H1 (cell line): ENCODE results near the gene SGPP2. TPM values are rescaled to one million over a fixed set of nuclear protein-coding genes. Genes with fewer than 3 reads are reported as not detected.

Experiments
- CTCF ChIA-PET: fragments of 300-600 bp; sonication (Branson Sonifier 250); formaldehyde crosslinking; loops from one replicate; lab custom pipeline; 2021; ENCODE audit not compliant: partially characterized antibody; lab: Charles Lee
- POLR2A ChIA-PET: fragments of 300-600 bp; sonication (Branson Sonifier 250); formaldehyde crosslinking; loops from one replicate; lab custom pipeline; 2021; ENCODE audit warnings: inconsistent platforms; ENCODE audit not compliant: partially characterized antibody; lab: Charles Lee
- DNase-seq, 2 experiments: peaks; one replicate each; pipeline versions ENCODE4 v3.0.0 to v3.0.0-alpha.2; 2010 to 2022; ENCODE audit warnings: low spot score in 2 of 2, low read depth in 1 of 2, mixed read lengths in 1 of 2
- FAIRE-seq: peaks from 2 replicates; lab custom pipeline; 2011; peaks lifted over from hg19 to GRCh38; lab: Jason Lieb, UNC
- H2AFZ ChIP-seq: 2 replicates; pipeline ENCODE4 v1.8.1; 2012; ENCODE audit warnings: low read length, inconsistent platforms
- H2AK5ac ChIP-seq: 2 replicates; pipeline ENCODE4 v1.6.1; 2013; ENCODE audit warnings: low read depth, low read length
- H2BK120ac ChIP-seq: replicated peaks from 2 replicates; pipeline ENCODE3; 2013; ENCODE audit warnings: low read depth, low read length, inconsistent platforms
- H2BK12ac ChIP-seq: 2 replicates; pipeline ENCODE4 v1.6.1; 2013; ENCODE audit warnings: low read depth, low read length
- H2BK15ac ChIP-seq: 2 replicates; pipeline ENCODE4 v1.6.1; 2013; ENCODE audit warnings: low read length
- H2BK20ac ChIP-seq: 2 replicates; pipeline ENCODE4 v1.6.1; 2013; ENCODE audit warnings: low read length
- H2BK5ac ChIP-seq: 2 replicates; pipeline ENCODE4 v1.6.1; 2013; ENCODE audit warnings: low read depth, low read length
- H3K14ac ChIP-seq: 2 replicates; pipeline ENCODE4 v1.6.1; 2013; ENCODE audit warnings: inconsistent platforms; ENCODE audit not compliant: insufficient read length
- H3K18ac ChIP-seq: 2 replicates; pipeline ENCODE4 v1.6.1; 2013; ENCODE audit warnings: low read length; ENCODE audit errors: extremely low read depth
- H3K23ac ChIP-seq: 2 replicates; pipeline ENCODE4 v1.6.1; 2013; ENCODE audit warnings: inconsistent platforms; ENCODE audit not compliant: insufficient read length
- H3K23me2 ChIP-seq: 2 replicates; pipeline ENCODE4 v1.6.1; 2013; ENCODE audit warnings: low read depth, low read length
- H3K27ac ChIP-seq: 2 replicates; pipeline ENCODE4 v1.6.1; 2011; ENCODE audit warnings: low read depth, low read length, inconsistent platforms
- H3K27me3 ChIP-seq, 4 experiments: replicated peaks in 1 of 4; 1 replicate in 1 of 4; 2 replicates in 3 of 4; pipeline versions ENCODE4 v1.6.1 to v1.8.1; 2011 to 2013; ENCODE audit warnings: low read length in 3 of 4, mild to moderate bottlenecking in 3 of 4, inconsistent platforms in 2 of 4, mixed read lengths in 2 of 4, moderate library complexity in 1 of 4; ENCODE audit not compliant: control insufficient read depth in 3 of 4, insufficient read depth in 3 of 4; ENCODE audit errors: extremely low read depth in 1 of 4
- H3K36me3 ChIP-seq, 4 experiments: 2 replicates each; pipeline versions ENCODE4 v1.6.1 to v1.8.1; 2011 to 2013; ENCODE audit warnings: mild to moderate bottlenecking in 4 of 4, low read length in 3 of 4, moderate library complexity in 2 of 4, control low read depth in 1 of 4, inconsistent platforms in 1 of 4; ENCODE audit not compliant: insufficient read depth in 4 of 4, control insufficient read depth in 2 of 4
- H3K4ac ChIP-seq: replicated peaks from 2 replicates; pipeline ENCODE3; 2013; ENCODE audit warnings: low read length, low read depth, mixed read lengths, inconsistent platforms; ENCODE audit not compliant: insufficient read length
- H3K4me1 ChIP-seq, 4 experiments: replicated peaks in 1 of 4; 1 replicate in 1 of 4; 2 replicates in 3 of 4; pipeline versions ENCODE4 v1.6.1 to v1.8.1; 2011 to 2013; ENCODE audit warnings: low read length in 3 of 4, inconsistent platforms in 2 of 4, mixed read lengths in 1 of 4; ENCODE audit not compliant: insufficient read depth in 4 of 4, control insufficient read depth in 3 of 4
- H3K4me2 ChIP-seq, 2 experiments: 2 replicates each; pipeline versions ENCODE4 v1.6.1 to v1.8.1; 2011 to 2013; ENCODE audit warnings: low read depth in 2 of 2, low read length in 2 of 2, control low read depth in 1 of 2, inconsistent platforms in 1 of 2, mild to moderate bottlenecking in 1 of 2; ENCODE audit not compliant: insufficient read depth in 1 of 2
- H3K4me3 ChIP-seq, 4 experiments: fragments of 200-600, 300-600 bp in 1 of 4; sonication (generic), shearing (Covaris generic), sonication (Bioruptor Twin) in 1 of 4; 2 replicates each; pipeline versions ENCODE4 v1.5.1 to v1.8.1; 2011 to 2016; ENCODE audit warnings: low read length in 4 of 4, low read depth in 3 of 4, control low read depth in 2 of 4, inconsistent platforms in 2 of 4, mild to moderate bottlenecking in 2 of 4, mixed read lengths in 1 of 4, moderate library complexity in 1 of 4; ENCODE audit not compliant: insufficient read depth in 2 of 4; ENCODE audit errors: extremely low read depth in 1 of 4
- H3K56ac ChIP-seq: replicated peaks from 2 replicates; pipeline ENCODE3; 2013; ENCODE audit warnings: low read depth, mild to moderate bottlenecking, mixed read lengths, low read length, inconsistent platforms; ENCODE audit not compliant: insufficient read length
- H3K79me1 ChIP-seq: 2 replicates; pipeline ENCODE4 v1.6.1; 2013; ENCODE audit warnings: low read depth, low read length, control low read depth
- H3K79me2 ChIP-seq, 2 experiments: 2 replicates each; pipeline versions ENCODE4 v1.6.1 to v1.8.1; 2012 to 2013; ENCODE audit warnings: low read length in 2 of 2, mild to moderate bottlenecking in 2 of 2, inconsistent platforms in 1 of 2; ENCODE audit not compliant: insufficient read depth in 2 of 2, control insufficient read depth in 1 of 2
- H3K9ac ChIP-seq, 4 experiments: replicated peaks in 1 of 4; 1 replicate in 1 of 4; 2 replicates in 3 of 4; pipeline versions ENCODE4 v1.6.1 to v1.8.1; 2011 to 2013; ENCODE audit warnings: low read depth in 3 of 4, low read length in 3 of 4, control low read depth in 2 of 4, mild to moderate bottlenecking in 2 of 4, moderate library complexity in 2 of 4, inconsistent platforms in 1 of 4; ENCODE audit errors: extremely low read depth in 1 of 4
- H3K9me3 ChIP-seq, 2 experiments: 2 replicates each; pipeline versions ENCODE4 v1.6.1 to v1.8.1; 2012 to 2013; ENCODE audit warnings: mild to moderate bottlenecking in 2 of 2, moderate library complexity in 2 of 2, control low read depth in 1 of 2, inconsistent platforms in 1 of 2, low read depth in 1 of 2, low read length in 1 of 2, mixed read lengths in 1 of 2; ENCODE audit not compliant: insufficient read depth in 2 of 2
- H4K20me1 ChIP-seq, 2 experiments: replicated peaks in 1 of 2; 2 replicates each; pipeline versions ENCODE3 to v1.8.1; 2011 to 2013; ENCODE audit warnings: inconsistent platforms in 2 of 2, low read length in 2 of 2, mild to moderate bottlenecking in 1 of 2; ENCODE audit not compliant: insufficient read depth in 2 of 2, control insufficient read depth in 1 of 2
- H4K5ac ChIP-seq: 2 replicates; pipeline ENCODE4 v1.6.1; 2013; ENCODE audit warnings: low read length, low read depth, mixed read lengths, inconsistent platforms; ENCODE audit not compliant: insufficient read length
- H4K8ac ChIP-seq: 2 replicates; pipeline ENCODE4 v1.8.0; 2013; ENCODE audit warnings: mild to moderate bottlenecking, moderate library complexity, low read length, inconsistent platforms; ENCODE audit not compliant: insufficient read depth; ENCODE audit errors: extremely low read depth
- H4K91ac ChIP-seq: replicated peaks from 2 replicates; pipeline ENCODE3; 2013; ENCODE audit warnings: low read length, mixed read lengths, inconsistent platforms; ENCODE audit not compliant: insufficient read length
- CEBPB ChIP-seq: IDR thresholded peaks from 2 replicates; pipeline ENCODE4 v1.6.1; 2012; ENCODE audit warnings: low read depth, low read length
- CTBP2 ChIP-seq: IDR thresholded peaks from 2 replicates; pipeline ENCODE4 v1.7.0; 2011; ENCODE audit warnings: borderline replicate concordance, mild to moderate bottlenecking, moderate library complexity, mixed read lengths, low read length; ENCODE audit not compliant: insufficient read depth, insufficient read length
- NANOG ChIP-seq: IDR thresholded peaks from 2 replicates; pipeline ENCODE4 v1.6.1; 2011; ENCODE audit warnings: low read length, low read depth, mild to moderate bottlenecking, inconsistent platforms; ENCODE audit not compliant: insufficient read depth, poor library complexity, severe bottlenecking
- POLR2A ChIP-seq, 2 experiments: IDR thresholded peaks; 1 replicate in 1 of 2; 2 replicates in 1 of 2; pipeline ENCODE4 v1.6.1; 2011; ENCODE audit warnings: low read depth in 2 of 2, low read length in 2 of 2, mild to moderate bottlenecking in 2 of 2; ENCODE audit errors: control extremely low read depth in 1 of 2
- SAP30 ChIP-seq: fragments of 300-600 bp; sonication (generic); IDR thresholded peaks from 2 replicates; pipeline ENCODE4 v1.7.1; 2012; ENCODE audit warnings: low read length, moderate library complexity, mild to moderate bottlenecking, inconsistent platforms; ENCODE audit not compliant: insufficient read depth, insufficient replicate concordance
- SP1 ChIP-seq: IDR thresholded peaks from 2 replicates; pipeline ENCODE4 v1.6.1; 2011; ENCODE audit warnings: low read depth, low read length
- SP2 ChIP-seq: IDR thresholded peaks from 2 replicates; pipeline ENCODE4 v1.6.1; 2012; ENCODE audit warnings: mild to moderate bottlenecking, low read length, inconsistent platforms
- TAF7 ChIP-seq: optimal IDR thresholded peaks from 2 replicates; pipeline ENCODE3; 2011; ENCODE audit warnings: low read depth, mild to moderate bottlenecking, inconsistent platforms, low read length, moderate library complexity, borderline replicate concordance
- WGBS, 2 experiments: shearing (Covaris generic) in 1 of 2; methylation state at CpG; one replicate each; pipeline versions ENCODE4 v1.1.6 to v1.1.7; 2013 to 2015; ENCODE audit warnings: low lambda C conversion rate in 2 of 2, mixed read lengths in 2 of 2, inconsistent platforms in 1 of 2, low coverage in 1 of 2, missing lambda C conversion rate in 1 of 2; ENCODE audit not compliant: insufficient replicate concordance in 2 of 2, insufficient coverage in 1 of 2, insufficient read length in 1 of 2; ENCODE audit errors: extremely low coverage in 1 of 2, missing lambda C conversion rate in 1 of 2; 5-methylcytosine and 5-hydroxymethylcytosine counted together
- polyA plus RNA-seq, 7 experiments: library from polyadenylated mRNA; depleted of rRNA in 3 of 7; stranded (reverse) in 5 of 7; unstranded in 2 of 7; fragments of >200 nt in 5 of 7; fragments of 200-250 nt in 2 of 7; gene quantifications; 1 replicate in 5 of 7; 2 replicates in 1 of 7; 4 replicates in 1 of 7; pipeline versions ENCODE4 v1.2.1 to v1.2.3, GENCODE V29; 2011 to 2013; ENCODE audit warnings: missing spikeins in 2 of 7, mixed read lengths in 2 of 7
- total RNA-seq: library from RNA; stranded (reverse); fragmentation: NEBNext Ultra II Directional; extraction: Animal tissue kit (Norgen Biotek cat#: 25700); gene quantifications from 2 replicates; pipeline ENCODE4 v1.2.1, GENCODE V29; 2021

SGPP2 gene
- total and polyA plus RNA-seq, 2 of the 8 experiments (the other 6 are each of a cell fraction or from before 2014, with no cell fraction given) = 0.29 TPM; not detected in 1

DNA sequence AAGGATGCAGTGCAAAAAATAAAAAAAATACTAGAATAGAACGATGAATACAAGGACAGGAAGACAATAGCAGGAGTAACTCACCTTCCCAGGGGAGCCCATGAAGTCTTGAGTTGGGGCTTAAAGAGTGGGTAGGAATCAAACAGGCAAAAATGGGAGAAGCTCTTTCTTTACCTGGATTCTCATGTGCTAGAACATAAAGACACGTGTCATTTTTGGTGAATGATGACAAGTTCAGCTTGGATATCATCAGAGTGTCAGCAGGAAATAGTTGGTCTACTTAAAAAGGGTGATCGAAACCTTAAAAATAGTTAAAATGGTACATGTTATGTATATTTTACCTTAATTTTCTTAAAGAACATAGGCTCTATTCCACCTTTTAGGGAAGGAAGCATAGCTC, 5.7 kb downstream of the SGPP2 start:
- H4K5ac ChIP-seq = no peak overlapping the region
- no peak overlapping the region for H3K4me3 ChIP-seq
- H2BK120ac ChIP-seq = no peak overlapping the region
- H4K8ac ChIP-seq = no peak overlapping the region
- H3K18ac ChIP-seq = no peak overlapping the region
- ChIA-PET POLR2A (no interaction called here), CTCF (interaction anchor here (1.5 kb wide), 1 partner anchor 132 kb away, joined by 5 read pairs; no protein-coding TSS in a partner anchor)
- H3K4ac ChIP-seq = no peak overlapping the region
- TF ChIP-seq SAP30 = no peak
- no peak for TF ChIP-seq CTBP2
- TF ChIP-seq TAF7 = no peak
- TF ChIP-seq SP1 = no peak
- TF ChIP-seq NANOG = no peak
- TF ChIP-seq POLR2A (IDR thresholded peaks at IDR 0.05; ENCODE audit: control extremely low read depth in 1 of 2, low read depth in 2 of 2, low read length in 2 of 2) = no peak
- no peak for TF ChIP-seq SP2
- no peak for TF ChIP-seq CEBPB
- H2BK12ac ChIP-seq = no peak overlapping the region
- H3K4me2 ChIP-seq = no peak overlapping the region
- H3K56ac ChIP-seq = no peak overlapping the region
- H3K27me3 ChIP-seq = peaks cover 25 to 68% (median 63%) of the 10 kb centered on the region in 4 experiments
- H2BK20ac ChIP-seq = no peak overlapping the region
- 82% methylated on average over 3 of the region's 3 CpGs; no CpG with 5 or more reads in 1 of the 2 experiments for WGBS, 2 experiments
- H3K79me1 ChIP-seq = no peaks in the 10 kb centered on the region
- peaks cover 0 to 3% (median 2%) of the 10 kb centered on the region in 4 experiments; a peak in 5 of 7 replicates for H3K4me1 ChIP-seq
- H2BK5ac ChIP-seq = no peak overlapping the region
- H3K14ac ChIP-seq = no peak overlapping the region
- no peak overlapping the region for H2AK5ac ChIP-seq
- no peaks in the 10 kb centered on the region for H3K36me3 ChIP-seq
- H3K23me2 ChIP-seq = no peaks in the 10 kb centered on the region
- no peak overlapping the region for H2AFZ ChIP-seq
- H4K91ac ChIP-seq = no peak overlapping the region
- H3K9me3 ChIP-seq = no peaks in the 10 kb centered on the region
- H2BK15ac ChIP-seq = no peak overlapping the region
- no peaks in the 10 kb centered on the region for H3K79me2 ChIP-seq
- no peaks in the 10 kb centered on the region for H4K20me1 ChIP-seq
- H3K27ac ChIP-seq = no peak overlapping the region
- DNase-seq = no peak
- no peak overlapping the region for H3K23ac ChIP-seq
- no peak overlapping the region for H3K9ac ChIP-seq
- no peak for FAIRE-seq
